NCI-H1417 treated with DMSO at 0.1 percent for 48 hours (cell line): Measurements from ENCODE around the gene TOP1.

Experiments
- DNase-seq: peaks from one replicate; lab custom pipeline; 2025; lab: John Stamatoyannopoulos, UW

Gene TOP1

GRCh38 chr20:41058674-41059635 lies 30.3 kb downstream of the TOP1 start:
- DNase-seq: no peak

DNA sequence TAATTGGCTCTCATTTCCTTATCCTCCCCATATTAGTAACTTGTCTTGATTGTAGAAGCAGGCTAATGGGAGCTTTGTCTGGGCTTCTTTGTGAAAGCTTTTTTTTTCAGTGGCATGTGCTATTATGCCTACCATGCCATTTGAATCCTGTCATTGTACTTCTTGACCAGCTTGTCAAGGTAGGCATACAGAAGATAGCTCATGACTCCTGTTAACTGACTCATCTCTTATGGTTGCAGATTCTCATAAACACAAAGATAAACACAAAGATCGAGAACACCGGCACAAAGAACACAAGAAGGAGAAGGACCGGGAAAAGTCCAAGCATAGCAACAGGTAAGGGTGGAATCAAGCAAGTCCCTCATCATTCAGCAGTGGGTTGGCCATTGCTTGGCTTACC lies 32.5 kb downstream of the TOP1 start:
- no peak for DNase-seq

DNA sequence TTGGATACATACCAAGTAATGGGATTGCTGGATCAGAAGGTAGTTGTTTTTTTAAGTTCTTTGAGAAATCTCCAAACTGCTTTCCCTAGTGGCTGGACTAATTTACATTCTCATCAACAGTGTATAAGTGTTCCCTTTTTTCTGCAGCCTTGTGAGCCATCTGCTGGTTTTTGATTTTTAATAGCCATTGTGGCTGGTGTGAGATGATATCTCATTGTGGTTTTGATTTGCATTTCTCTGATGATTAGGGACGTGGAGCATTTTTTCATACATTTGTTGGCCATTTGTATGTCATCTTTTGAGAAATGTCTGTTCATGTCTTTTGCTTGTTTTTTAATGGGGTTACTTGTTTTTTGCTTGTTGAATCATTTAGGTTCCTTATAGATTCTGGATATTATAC lies 34.8 kb downstream of the TOP1 start:
- no peak for DNase-seq

- no peak for DNase-seq
Measured at GRCh38 chr20:41064377-41064776, 35.8 kb downstream of the TOP1 start.

GRCh38 chr20:41065716-41066115 lies 37.1 kb downstream of the TOP1 start:
- no peak for DNase-seq

- DNase-seq: no peak
Measured at GRCh38 chr20:41068806-41069205, 40.2 kb downstream of the TOP1 start.

DNA sequence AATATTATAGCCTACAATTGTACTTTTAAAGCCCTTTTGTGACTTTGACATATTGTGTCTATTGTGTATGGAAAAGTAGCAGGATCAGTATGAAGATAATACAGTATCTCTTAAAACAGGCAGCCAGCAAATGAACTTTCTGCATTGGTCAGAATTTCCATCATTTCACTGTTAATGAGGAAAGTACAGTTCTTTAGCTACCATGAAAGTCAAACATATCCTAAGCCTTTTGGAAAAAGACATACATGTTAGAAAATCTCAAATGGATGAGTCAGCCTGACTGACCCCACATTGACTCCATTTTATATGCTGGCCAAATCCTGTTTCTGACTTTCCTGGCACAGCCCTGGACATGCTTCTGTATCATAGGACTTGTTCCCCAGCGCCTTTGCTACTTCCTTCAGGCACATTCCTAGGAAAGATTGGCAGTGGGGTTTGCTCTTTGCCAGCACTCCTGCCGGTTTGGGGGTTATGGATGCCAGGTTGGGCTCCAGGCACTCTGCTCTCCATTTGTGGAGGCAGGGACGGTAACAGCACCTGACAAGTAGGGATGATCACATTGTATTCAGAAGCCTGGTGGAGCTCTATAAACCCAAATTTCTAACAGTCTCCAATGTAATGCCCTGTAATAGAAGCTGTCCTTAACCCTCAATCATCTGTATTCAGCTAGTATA lies 43.7 kb downstream of the TOP1 start:
- DNase-seq: no peak

- DNase-seq: no peak
Measured at GRCh38 chr20:41072915-41073314, 44.3 kb downstream of the TOP1 start.

- DNase-seq: no peak
Measured at GRCh38 chr20:41074441-41074840, 45.8 kb downstream of the TOP1 start.

- no peak for DNase-seq
Measured at GRCh38 chr20:41076776-41077175, 48.2 kb downstream of the TOP1 start.

DNA sequence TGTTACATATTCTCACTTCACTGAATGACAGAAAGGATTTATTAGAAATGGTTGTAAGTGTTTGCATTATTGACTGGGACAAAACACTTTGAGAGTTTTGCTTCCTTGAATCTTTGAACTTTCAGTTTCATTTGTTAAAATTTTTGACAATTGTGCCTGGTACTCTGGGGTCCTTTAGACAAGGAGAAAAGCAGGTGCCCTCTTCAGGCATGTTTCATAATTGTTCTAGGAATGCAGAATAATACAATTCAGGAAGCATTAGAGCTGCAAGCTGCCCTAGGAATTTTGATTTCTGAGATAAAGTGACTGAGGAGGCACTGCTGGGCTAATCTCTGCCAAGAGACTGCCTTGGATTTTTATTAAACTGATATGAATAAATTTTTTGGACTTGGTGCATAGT lies 49.7 kb downstream of the TOP1 start:
- no peak for DNase-seq

DNA sequence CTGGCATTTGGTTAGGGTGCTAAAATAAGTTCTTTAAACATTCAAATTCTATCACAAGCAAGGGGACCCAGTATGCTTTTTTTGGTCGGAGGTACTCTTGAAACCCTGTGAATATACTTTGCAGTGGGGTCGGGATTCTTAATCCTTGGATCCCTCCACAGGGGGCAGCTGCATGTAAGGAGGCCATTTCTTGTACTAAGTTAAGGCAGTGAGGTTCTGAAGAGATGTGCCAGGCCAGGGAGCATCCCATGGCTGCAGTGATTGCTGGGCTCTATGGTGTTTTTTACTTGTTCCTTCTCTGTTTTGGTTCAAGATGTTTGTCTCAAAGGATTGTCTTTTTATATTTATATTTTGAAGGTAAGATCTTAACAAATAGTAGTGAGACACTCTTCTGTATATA lies 50.4 kb downstream of the TOP1 start:
- DNase-seq: no peak

- DNase-seq: no peak
Measured at GRCh38 chr20:41080866-41081265, 52.2 kb downstream of the TOP1 start.

DNA sequence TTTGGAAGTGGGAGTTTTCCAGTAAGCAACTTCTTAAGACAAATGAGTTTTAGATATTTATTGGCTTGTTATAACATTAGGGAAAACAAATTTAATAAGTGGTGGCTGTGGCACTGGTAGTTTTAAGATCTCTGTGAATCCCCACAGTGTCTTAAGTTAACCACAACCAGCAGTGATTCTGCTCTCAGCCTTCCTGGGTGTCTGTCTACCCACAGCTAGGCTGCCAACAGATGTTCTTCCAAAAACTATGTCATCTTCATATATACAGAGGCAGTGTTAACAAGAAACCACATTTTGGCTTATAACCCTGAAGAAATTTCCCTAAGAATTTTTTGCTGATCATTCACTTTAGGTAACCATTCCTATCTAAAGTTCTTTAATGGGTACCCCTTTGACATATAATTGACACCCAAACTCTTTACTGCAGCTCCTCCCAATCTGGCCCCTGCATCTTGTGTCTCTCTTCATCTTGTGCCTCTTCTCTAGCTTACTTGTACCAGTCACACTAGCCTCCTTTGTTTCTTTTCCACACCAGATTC lies 52.7 kb downstream of the TOP1 start:
- no peak for DNase-seq

DNA sequence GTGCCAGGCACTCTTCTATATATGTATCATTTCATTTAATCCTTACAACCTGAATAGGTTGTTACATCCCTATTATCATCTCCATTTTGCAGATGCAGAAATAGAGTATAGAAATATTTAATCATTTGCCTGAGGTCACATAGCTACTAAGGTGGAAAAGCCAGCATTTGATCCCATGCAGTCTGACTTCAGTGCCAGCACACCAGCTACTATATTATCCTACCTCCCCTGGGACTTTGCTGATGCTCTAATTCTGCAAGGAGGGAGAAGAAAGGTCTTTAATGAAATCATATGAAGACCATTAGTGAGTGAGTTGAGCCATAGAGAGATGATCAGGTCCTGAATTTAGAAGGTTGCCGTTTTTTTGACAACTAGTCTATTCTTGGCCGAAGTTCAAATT lies 53.7 kb downstream of the TOP1 start:
- DNase-seq: no peak

DNA sequence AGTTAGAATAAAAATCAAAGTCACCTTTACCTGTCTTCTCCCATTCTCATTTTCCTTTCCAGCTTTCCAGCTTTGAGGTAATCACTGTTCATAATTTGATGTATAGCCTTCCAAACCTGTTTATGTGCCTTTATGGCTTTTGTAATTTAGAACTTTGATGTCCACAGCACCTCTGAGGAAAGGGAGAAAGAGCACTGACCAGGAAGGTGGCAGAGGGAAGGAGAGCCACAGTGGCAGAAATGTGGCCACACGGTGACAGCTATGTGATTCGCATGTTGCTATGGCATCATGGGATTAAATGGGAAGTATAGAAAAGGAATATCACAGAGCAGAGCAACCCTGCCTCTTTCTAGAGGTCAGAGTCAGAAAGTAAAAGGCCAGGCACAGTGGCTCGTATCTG lies 57.0 kb downstream of the TOP1 start:
- DNase-seq: no peak

GRCh38 chr20:41086402-41087324 lies 58.0 kb downstream of the TOP1 start:
- peak; percentile 79 for DNase-seq

DNA sequence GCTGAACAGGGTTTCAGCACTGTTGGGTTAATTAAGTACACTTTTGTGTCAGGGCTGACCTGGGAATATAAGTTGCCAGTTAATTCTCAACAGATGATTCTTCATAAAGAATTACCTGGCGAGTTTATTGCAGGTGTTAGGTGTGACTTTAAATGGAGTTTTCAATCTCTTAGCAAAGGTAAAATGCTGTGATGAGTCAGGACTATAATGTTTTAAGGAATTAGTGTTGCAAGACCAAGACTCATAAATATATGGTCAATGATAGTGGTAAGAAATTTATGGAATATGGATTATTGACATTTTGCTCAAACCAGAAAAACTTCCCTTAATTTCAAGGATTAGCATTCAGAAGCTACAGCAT lies 58.7 kb downstream of the TOP1 start:
- no peak for DNase-seq

DNA sequence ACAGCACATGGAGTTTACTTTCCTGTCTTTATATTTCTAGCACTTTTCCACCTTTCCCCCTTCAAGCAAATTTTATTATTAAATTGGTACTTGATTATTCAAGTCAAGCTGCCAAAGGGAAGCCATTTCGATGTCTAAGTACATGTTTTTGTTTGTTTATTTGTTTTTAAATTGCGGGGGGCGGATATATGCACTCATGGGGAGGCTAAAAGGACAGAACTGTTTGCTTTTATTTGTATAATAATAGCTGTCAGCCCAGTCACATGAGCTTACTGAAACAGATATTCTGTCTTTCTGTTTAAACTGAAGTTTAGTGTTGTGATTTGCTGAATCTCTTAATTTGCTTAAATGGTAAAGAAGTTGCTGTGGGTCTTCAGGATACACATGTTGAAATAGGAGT lies 59.2 kb downstream of the TOP1 start:
- DNase-seq: no peak

DNA sequence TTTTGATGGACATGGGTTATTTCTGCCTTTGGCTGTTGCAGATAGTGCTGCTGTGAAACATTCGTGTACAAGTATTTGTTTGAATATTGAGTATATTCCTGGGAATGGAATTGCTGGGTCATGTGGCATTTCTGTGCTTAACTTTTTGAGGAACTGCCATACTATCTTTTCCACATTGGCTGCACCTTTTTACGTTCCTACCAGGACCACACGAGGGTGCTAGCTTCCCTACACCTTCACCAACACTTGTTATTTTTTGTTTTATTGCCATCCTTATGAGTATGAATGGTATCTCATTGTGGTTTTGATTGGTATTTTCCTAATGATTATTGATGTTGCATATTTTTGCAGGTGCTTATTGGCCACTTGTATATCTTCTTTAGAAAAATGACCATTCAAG lies 60.9 kb downstream of the TOP1 start:
- DNase-seq: no peak

DNA sequence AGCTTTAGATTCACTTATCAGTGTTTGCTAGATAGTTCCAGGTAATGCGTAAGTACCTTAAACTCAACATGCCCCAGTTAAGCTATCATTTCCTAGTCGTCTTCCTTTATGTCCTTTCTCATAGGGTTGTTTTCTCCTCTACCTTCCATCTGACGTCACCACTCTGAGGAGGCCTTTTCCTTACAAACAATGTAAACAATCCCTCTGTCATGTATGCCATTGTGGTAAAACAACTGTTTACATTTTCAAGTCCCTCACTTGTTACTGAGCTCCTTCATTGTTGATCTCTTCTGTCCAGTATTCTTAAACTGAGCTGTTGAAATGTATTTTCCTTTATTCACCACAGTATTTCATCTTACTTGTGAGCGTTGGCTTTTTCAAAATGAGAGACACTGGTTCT lies 63.3 kb downstream of the TOP1 start:
- DNase-seq: no peak
